AG04450 (cell line): ENCODE results near the gene PALLD. TPM values are rescaled to one million over a fixed set of nuclear protein-coding genes. Genes with fewer than 3 reads are reported as not detected.

Experiments used
- CTCF ChIA-PET: fragments of 300-600, 350-600 bp; formaldehyde crosslinking; extraction: SDS; loops from one replicate; lab custom pipeline; 2022; ENCODE audit warnings: antibody characterized with exemption, inconsistent platforms; lab: Charles Lee
- POLR2A ChIA-PET: fragments of 350-600 bp; formaldehyde crosslinking; extraction: SDS; loops from one replicate; lab custom pipeline; 2021; ENCODE audit warnings: antibody characterized with exemption, inconsistent platforms; lab: Yijun Ruan, JAX
- DNase-seq: peaks from one replicate; pipeline ENCODE4 v3.0.0-alpha.2; 2011; ENCODE audit warnings: low read depth, low spot score
- H3K27ac ChIP-seq: one replicate; pipeline ENCODE4 v1.5.1; 2012; ENCODE audit warnings: low read depth, low read length, control low read depth
- H3K27me3 ChIP-seq: one replicate; pipeline ENCODE4 v1.6.0; 2012; ENCODE audit warnings: low read length; ENCODE audit not compliant: control insufficient read depth, insufficient read depth
- H3K4me3 ChIP-seq: 2 replicates; pipeline ENCODE4 v1.5.1; 2011; ENCODE audit warnings: mild to moderate bottlenecking, low read depth, low read length, control low read depth
- H3K9me3 ChIP-seq: 2 replicates; pipeline ENCODE4 v1.5.1; 2012; ENCODE audit warnings: low read length; ENCODE audit not compliant: control insufficient read depth, insufficient read depth
- polyA plus RNA-seq: library from polyadenylated mRNA; depleted of rRNA; stranded (reverse); fragments of >200 nt; gene quantifications from 2 replicates; pipeline ENCODE4 v1.2.3, GENCODE V29; 2011
- TF ChIP-seq, protein P1 (sequence below): IDR thresholded peaks from 2 replicates; pipeline ENCODE4 v1.5.1; 2011; ENCODE audit warnings: low read depth, low read length, control low read depth, inconsistent platforms

PALLD gene
- polyA plus RNA-seq, 1 experiment, result 159 TPM

GRCh38 chr4:168765322-168765721 lies 268.5 kb downstream of the PALLD start:
- Histone ChIP-seq H3K27me3 (no peaks in the 10 kb centered on the region), H3K27ac (no peak overlapping the region), H3K4me3 (no peak overlapping the region), H3K9me3 (no peaks in the 10 kb centered on the region)
- ChIA-PET POLR2A (no interaction called here), CTCF (no interaction called here)
- TF ChIP-seq, protein P1, sequence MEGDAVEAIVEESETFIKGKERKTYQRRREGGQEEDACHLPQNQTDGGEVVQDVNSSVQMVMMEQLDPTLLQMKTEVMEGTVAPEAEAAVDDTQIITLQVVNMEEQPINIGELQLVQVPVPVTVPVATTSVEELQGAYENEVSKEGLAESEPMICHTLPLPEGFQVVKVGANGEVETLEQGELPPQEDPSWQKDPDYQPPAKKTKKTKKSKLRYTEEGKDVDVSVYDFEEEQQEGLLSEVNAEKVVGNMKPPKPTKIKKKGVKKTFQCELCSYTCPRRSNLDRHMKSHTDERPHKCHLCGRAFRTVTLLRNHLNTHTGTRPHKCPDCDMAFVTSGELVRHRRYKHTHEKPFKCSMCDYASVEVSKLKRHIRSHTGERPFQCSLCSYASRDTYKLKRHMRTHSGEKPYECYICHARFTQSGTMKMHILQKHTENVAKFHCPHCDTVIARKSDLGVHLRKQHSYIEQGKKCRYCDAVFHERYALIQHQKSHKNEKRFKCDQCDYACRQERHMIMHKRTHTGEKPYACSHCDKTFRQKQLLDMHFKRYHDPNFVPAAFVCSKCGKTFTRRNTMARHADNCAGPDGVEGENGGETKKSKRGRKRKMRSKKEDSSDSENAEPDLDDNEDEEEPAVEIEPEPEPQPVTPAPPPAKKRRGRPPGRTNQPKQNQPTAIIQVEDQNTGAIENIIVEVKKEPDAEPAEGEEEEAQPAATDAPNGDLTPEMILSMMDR, result no peak
- no peak for DNase-seq

DNA sequence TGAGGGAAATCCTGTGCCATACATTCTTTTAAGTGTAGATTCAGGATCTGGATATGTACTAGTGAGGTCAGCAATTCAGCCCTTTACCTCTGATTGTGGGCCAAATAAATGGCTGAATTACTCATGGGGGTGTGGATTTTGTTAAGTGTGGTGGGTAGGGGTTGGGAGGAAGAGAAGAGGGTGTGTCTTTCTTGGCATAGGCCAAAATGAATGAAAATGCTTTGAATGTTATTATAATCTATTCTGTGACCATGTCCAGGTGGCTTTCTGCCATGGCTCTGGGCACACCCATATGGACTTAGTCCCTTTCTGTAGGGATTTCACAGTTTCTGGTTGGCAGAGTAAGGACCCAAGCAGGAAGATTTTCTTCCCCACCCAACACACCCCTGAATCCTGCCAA lies 268.9 kb downstream of the PALLD start:
- H3K27me3 ChIP-seq, result no peaks in the 10 kb centered on the region
- ChIA-PET POLR2A (no interaction called here), CTCF (no interaction called here)
- no peak overlapping the region for H3K27ac ChIP-seq
- no peak for DNase-seq
- H3K4me3 ChIP-seq, result no peak overlapping the region
- TF ChIP-seq, protein P1, result no peak
- H3K9me3 ChIP-seq, result no peaks in the 10 kb centered on the region

DNA sequence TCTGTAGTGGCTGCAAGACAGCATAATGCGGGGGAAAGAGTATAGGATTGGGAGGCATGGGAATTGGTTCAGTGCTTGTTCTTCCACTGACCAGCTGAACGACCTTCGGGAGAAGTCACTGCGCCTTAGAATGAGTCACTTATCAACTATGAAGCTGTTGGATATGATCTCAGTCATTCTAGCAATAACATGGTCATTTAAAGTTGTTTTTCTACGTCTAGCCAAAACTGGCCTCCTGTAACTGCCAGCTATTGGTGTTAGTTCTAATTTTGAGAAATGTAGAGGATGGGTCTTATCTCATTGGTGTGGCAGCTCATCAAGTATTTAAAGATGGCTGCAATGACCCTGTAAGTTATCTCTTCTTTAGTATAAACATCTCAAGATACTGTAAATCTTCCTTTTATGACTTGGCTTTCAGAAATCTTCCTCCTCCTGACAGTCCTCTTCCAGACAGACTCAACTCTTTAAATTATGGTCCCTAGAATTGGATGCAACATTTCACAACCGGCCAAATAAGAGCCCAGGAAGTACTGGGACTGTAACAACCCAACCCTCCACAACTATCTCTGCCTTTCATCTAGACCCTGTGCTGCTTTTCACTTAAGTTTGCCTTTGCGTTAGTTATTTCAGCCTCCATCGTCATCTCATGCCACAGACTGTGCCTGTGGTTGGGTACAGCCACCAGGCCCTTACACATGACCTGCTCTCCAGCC lies 269.9 kb downstream of the PALLD start:
- no peaks in the 10 kb centered on the region for H3K27me3 ChIP-seq
- ChIA-PET POLR2A (interaction anchor here (0.7 kb wide), 1 partner anchor 22 kb away, joined by 5 read pairs; no protein-coding TSS in a partner anchor), CTCF (no interaction called here)
- TF ChIP-seq, protein P1, result no peak
- H3K9me3 ChIP-seq, result no peaks in the 10 kb centered on the region
- no peak for DNase-seq
- no peak overlapping the region for H3K4me3 ChIP-seq
- H3K27ac ChIP-seq, result peak overlapping the region; percentile 47

GRCh38 chr4:168769416-168769815 lies 272.6 kb downstream of the PALLD start:
- peak overlapping the region; percentile 31 for H3K27ac ChIP-seq
- H3K4me3 ChIP-seq, result no peak overlapping the region
- no peaks in the 10 kb centered on the region for H3K9me3 ChIP-seq
- DNase-seq, result no peak
- TF ChIP-seq, protein P1, result no peak
- CTCF ChIA-PET, result no interaction called here
- no peaks in the 10 kb centered on the region for H3K27me3 ChIP-seq
- POLR2A ChIA-PET, result interaction anchor here (0.9 to 1.0 kb wide), 2 partner anchors 46 to 62 kb away, joined by 3 to 4 read pairs; no protein-coding TSS in a partner anchor

DNA sequence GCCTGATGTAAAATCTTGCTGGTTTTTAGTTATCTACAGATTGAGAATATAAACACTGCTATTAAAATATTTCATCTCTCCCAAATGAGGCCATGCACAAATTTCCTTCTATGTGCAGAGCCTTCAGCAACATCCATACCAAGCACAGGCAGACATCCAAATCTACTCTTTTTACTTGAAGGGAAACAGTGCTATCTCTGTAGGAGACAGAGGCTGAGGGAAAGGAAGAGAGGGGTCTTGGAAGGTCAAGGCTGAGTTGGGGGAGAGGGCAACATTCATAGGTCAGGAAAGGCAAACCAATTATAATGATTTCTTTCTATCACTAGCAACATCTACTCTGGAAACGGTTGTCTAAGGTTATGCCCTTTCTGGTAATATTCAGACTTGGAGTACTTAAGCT lies 273.0 kb downstream of the PALLD start:
- TF ChIP-seq, protein P1, result no peak
- H3K27ac ChIP-seq, result no peak overlapping the region
- H3K9me3 ChIP-seq, result no peaks in the 10 kb centered on the region
- DNase-seq, result no peak
- ChIA-PET POLR2A (no interaction called here), CTCF (no interaction called here)
- no peak overlapping the region for H3K4me3 ChIP-seq
- H3K27me3 ChIP-seq, result no peaks in the 10 kb centered on the region
